GM23338 (cell line): ENCODE data around the gene SOWAHC. TPM values are rescaled to one million over a fixed set of nuclear protein-coding genes. Genes with fewer than 3 reads are reported as not detected.

Experiments
- ATAC-seq: fragments of 200-7000 bp; cut with Tn5 transposase; 3 replicates; pipeline ENCODE4 v1.9.1; 2020
- DNase-seq: peaks from one replicate; pipeline ENCODE4 v3.0.0-alpha.2; 2015; ENCODE audit warnings: low spot score
- H2AFZ ChIP-seq: fragments of 200-600 bp; sonication (generic); 2 replicates; pipeline ENCODE4 v1.8.0; 2016; ENCODE audit warnings: antibody characterized with exemption, mild to moderate bottlenecking, moderate library complexity
- H3F3A ChIP-seq: fragments of 200-600 bp; sonication (generic); replicated peaks from 2 replicates; pipeline ENCODE4 v1.8.0; 2017; ENCODE audit warnings: antibody characterized with exemption, mixed run types, low read depth
- H3K27ac ChIP-seq: fragments of 200-600 bp; sonication (generic); 2 replicates; pipeline ENCODE4 v1.6.1; 2016; ENCODE audit warnings: low read depth
- H3K27me3 ChIP-seq: fragments of 200-600 bp; sonication (generic); 2 replicates; pipeline ENCODE4 v1.8.0; 2016; ENCODE audit warnings: mild to moderate bottlenecking, mixed run types, moderate library complexity; ENCODE audit not compliant: insufficient read depth
- H3K36me3 ChIP-seq: fragments of 200-600 bp; sonication (generic); 2 replicates; pipeline ENCODE4 v1.8.0; 2016; ENCODE audit warnings: mild to moderate bottlenecking; ENCODE audit not compliant: insufficient read depth
- H3K4me1 ChIP-seq: fragments of 200-600 bp; sonication (generic); 2 replicates; pipeline ENCODE4 v1.8.0; 2016; ENCODE audit warnings: mild to moderate bottlenecking, moderate library complexity; ENCODE audit not compliant: insufficient read depth
- H3K4me2 ChIP-seq: fragments of 200-600 bp; sonication (generic); 2 replicates; pipeline ENCODE4 v1.7.1; 2017; ENCODE audit warnings: mixed run types
- H3K4me3 ChIP-seq: fragments of 200-600 bp; sonication (generic); 2 replicates; pipeline ENCODE4 v1.6.1; 2016; ENCODE audit warnings: mixed run types
- H3K79me2 ChIP-seq: fragments of 200-600 bp; sonication (generic); replicated peaks from 2 replicates; pipeline ENCODE4 v1.8.0; 2017; ENCODE audit warnings: mild to moderate bottlenecking; ENCODE audit not compliant: insufficient read depth
- H3K9me2 ChIP-seq: fragments of 200-600 bp; sonication (generic); 2 replicates; pipeline ENCODE4 v1.8.0; 2017; ENCODE audit not compliant: insufficient read depth
- H4K20me1 ChIP-seq: fragments of 200-600 bp; sonication (generic); replicated peaks from 2 replicates; pipeline ENCODE4 v1.8.0; 2017; ENCODE audit warnings: mild to moderate bottlenecking; ENCODE audit not compliant: insufficient read depth
- H3K27ac Mint-ChIP-seq: 2 replicates; pipeline ENCODE4 v1.8.0; 2020; ENCODE audit warnings: inconsistent platforms, mild to moderate bottlenecking, moderate library complexity, mixed read lengths
- H3K27me3 Mint-ChIP-seq: 3 replicates; pipeline ENCODE4 v1.8.0; 2022; ENCODE audit warnings: low read depth, mild to moderate bottlenecking, moderate library complexity, mixed read lengths, inconsistent platforms; ENCODE audit not compliant: insufficient read depth, poor library complexity
- H3K36me3 Mint-ChIP-seq: 3 replicates; pipeline ENCODE4 v1.8.0; 2021; ENCODE audit warnings: low read depth, mild to moderate bottlenecking, inconsistent platforms, moderate library complexity, mixed read lengths
- H3K4me1 Mint-ChIP-seq: 3 replicates; pipeline ENCODE4 v1.8.0; 2020; ENCODE audit warnings: mild to moderate bottlenecking, inconsistent platforms, mixed read lengths
- H3K4me3 Mint-ChIP-seq: 3 replicates; pipeline ENCODE4 v1.8.0; 2021; ENCODE audit warnings: moderate library complexity, mild to moderate bottlenecking, inconsistent platforms, mixed read lengths
- H3K9me3 Mint-ChIP-seq: 3 replicates; pipeline ENCODE4 v1.8.0; 2020; ENCODE audit warnings: moderate library complexity, mild to moderate bottlenecking, inconsistent platforms, mixed read lengths
- CREB1 ChIP-seq: fragments of 250-450 bp; sonication (Bioruptor Pico); IDR thresholded peaks from 2 replicates; pipeline ENCODE4 v1.5.0; 2020; ENCODE audit warnings: low read depth, mild to moderate bottlenecking, moderate library complexity
- ETS1 ChIP-seq: IDR thresholded peaks from 2 replicates; pipeline ENCODE4 v1.6.1; 2016; ENCODE audit warnings: antibody characterized with exemption
- EZH2 ChIP-seq: fragments of 200-600 bp; sonication (generic); IDR thresholded peaks from one replicate; pipeline ENCODE4 v1.8.0; 2017; ENCODE audit warnings: antibody characterized with exemption, mild to moderate bottlenecking, low read depth; ENCODE audit not compliant: unreplicated experiment
- JUNB ChIP-seq: IDR thresholded peaks from one replicate; pipeline ENCODE4 v1.6.1; 2016; ENCODE audit warnings: antibody characterized with exemption; ENCODE audit not compliant: unreplicated experiment
- NANOG ChIP-seq: IDR thresholded peaks from 2 replicates; pipeline ENCODE4 v1.6.1; 2016; ENCODE audit warnings: antibody characterized with exemption, borderline replicate concordance
- POLR2AphosphoS5 ChIP-seq: IDR thresholded peaks from 2 replicates; pipeline ENCODE4 v1.6.1; 2016; ENCODE audit warnings: antibody characterized with exemption, low read depth
- STAT1 ChIP-seq: IDR thresholded peaks from one replicate; pipeline ENCODE4 v1.6.1; 2016; ENCODE audit warnings: antibody characterized with exemption; ENCODE audit not compliant: unreplicated experiment
- ZNF114 ChIP-seq: fragments of 250-450 bp; sonication (Bioruptor Pico); IDR thresholded peaks from 2 replicates; pipeline ENCODE4 v1.5.0; 2020; ENCODE audit warnings: mild to moderate bottlenecking, moderate library complexity
- ZNF331 ChIP-seq: fragments of 250-450 bp; sonication (Bioruptor Pico); IDR thresholded peaks from 2 replicates; pipeline ENCODE4 v1.5.0; 2020; ENCODE audit warnings: low read depth, mild to moderate bottlenecking, moderate library complexity
- ZNF462 ChIP-seq: fragments of 250-450 bp; sonication (Bioruptor Pico); IDR thresholded peaks from 2 replicates; pipeline ENCODE4 v1.5.0; 2020; ENCODE audit warnings: mild to moderate bottlenecking, moderate library complexity
- polyA plus RNA-seq: library from polyadenylated mRNA; unstranded; fragments of >200 nt; fragmentation: Nextera tagmentation; extraction: Ambion mirVana; gene quantifications from 2 replicates; pipeline ENCODE4 v1.2.1, GENCODE V29; 2016
- total RNA-seq: library from RNA; depleted of rRNA; stranded (reverse); fragments of >200 nt; shearing (Covaris generic); gene quantifications from 2 replicates; pipeline ENCODE4 v1.2.3, GENCODE V29; 2014
- TF ChIP-seq, protein P1 (sequence below): IDR thresholded peaks from one replicate; pipeline ENCODE4 v1.6.1; 2018; ENCODE audit warnings: antibody characterized with exemption; ENCODE audit not compliant: unreplicated experiment

Gene SOWAHC
- total and polyA plus RNA-seq, 2 experiments from 2014 or later: 7.4 to 26.3 TPM

GRCh38 chr2:109623923-109624322, 9.8 kb downstream of the SOWAHC start:
- Mint-ChIP-seq H3K4me3 (no peak overlapping the region), H3K27me3 (peaks cover 5% of the 10 kb centered on the region), H3K27ac (no peak overlapping the region), H3K36me3 (no peaks in the 10 kb centered on the region), H3K4me1 (no peaks in the 10 kb centered on the region), H3K9me3 (no peaks in the 10 kb centered on the region)
- no peak overlapping the region for H3K4me2 ChIP-seq
- H2AFZ ChIP-seq: no peak overlapping the region
- H4K20me1 ChIP-seq: no peaks in the 10 kb centered on the region; the same call in none of the 2 replicates
- H3K4me1 ChIP-seq: no peaks in the 10 kb centered on the region
- ATAC-seq (no peak), DNase-seq (no peak)
- H3K79me2 ChIP-seq: no peaks in the 10 kb centered on the region
- no peaks in the 10 kb centered on the region for H3F3A ChIP-seq
- no peak overlapping the region for H3K27ac ChIP-seq
- no peak overlapping the region for H3K4me3 ChIP-seq
- no peaks in the 10 kb centered on the region for H3K36me3 ChIP-seq
- no peaks in the 10 kb centered on the region for H3K9me2 ChIP-seq
- no peak for TF ChIP-seq JUNB
- no peak for TF ChIP-seq NANOG
- no peak for TF ChIP-seq ZNF462 (CRISPR knock-in tag)
- TF ChIP-seq ETS1: no peak
- TF ChIP-seq STAT1: no peak
- no peaks in the 10 kb centered on the region for H3K27me3 ChIP-seq

DNA sequence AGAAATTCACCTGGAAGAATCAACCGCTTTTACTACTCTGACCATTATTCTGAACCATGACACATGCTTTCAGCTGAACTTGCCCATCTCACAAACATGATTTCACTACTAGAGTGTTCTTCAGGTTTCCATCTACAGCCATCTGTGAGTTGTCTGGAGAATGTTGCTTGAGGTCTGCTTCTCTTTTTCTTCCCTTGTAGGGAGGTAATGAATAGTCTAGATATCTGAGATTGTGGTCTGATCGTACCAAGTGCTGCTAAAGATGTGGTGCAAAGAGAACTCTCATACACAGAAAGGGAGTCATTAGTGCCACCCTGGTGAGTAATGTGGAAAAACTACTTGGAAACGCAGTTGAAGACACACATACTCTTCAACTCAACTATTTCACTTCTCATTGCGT, 10.2 kb downstream of the SOWAHC start:
- no peaks in the 10 kb centered on the region for H3K27me3 ChIP-seq
- Mint-ChIP-seq H3K9me3 (no peaks in the 10 kb centered on the region), H3K27ac (no peak overlapping the region), H3K36me3 (no peaks in the 10 kb centered on the region), H3K27me3 (peaks cover 5% of the 10 kb centered on the region), H3K4me1 (no peaks in the 10 kb centered on the region), H3K4me3 (no peak overlapping the region)
- H3K4me2 ChIP-seq: no peak overlapping the region
- H2AFZ ChIP-seq: no peak overlapping the region
- H3K79me2 ChIP-seq: no peaks in the 10 kb centered on the region
- no peaks in the 10 kb centered on the region; the same call in none of the 2 replicates for H4K20me1 ChIP-seq
- ATAC-seq (no peak), DNase-seq (no peak)
- H3K9me2 ChIP-seq: no peaks in the 10 kb centered on the region
- no peaks in the 10 kb centered on the region for H3K36me3 ChIP-seq
- H3K4me1 ChIP-seq: no peaks in the 10 kb centered on the region
- H3K27ac ChIP-seq: no peak overlapping the region
- H3K4me3 ChIP-seq: no peak overlapping the region
- no peaks in the 10 kb centered on the region for H3F3A ChIP-seq
- TF ChIP-seq ZNF331 (CRISPR knock-in tag) (no peak), STAT1 (no peak), JUNB (no peak), POLR2AphosphoS5 (no peak), EZH2 (no peak), ZNF114 (CRISPR knock-in tag) (no peak), CREB1 (CRISPR knock-in tag) (no peak), NANOG (no peak)
- TF ChIP-seq, protein P1, sequence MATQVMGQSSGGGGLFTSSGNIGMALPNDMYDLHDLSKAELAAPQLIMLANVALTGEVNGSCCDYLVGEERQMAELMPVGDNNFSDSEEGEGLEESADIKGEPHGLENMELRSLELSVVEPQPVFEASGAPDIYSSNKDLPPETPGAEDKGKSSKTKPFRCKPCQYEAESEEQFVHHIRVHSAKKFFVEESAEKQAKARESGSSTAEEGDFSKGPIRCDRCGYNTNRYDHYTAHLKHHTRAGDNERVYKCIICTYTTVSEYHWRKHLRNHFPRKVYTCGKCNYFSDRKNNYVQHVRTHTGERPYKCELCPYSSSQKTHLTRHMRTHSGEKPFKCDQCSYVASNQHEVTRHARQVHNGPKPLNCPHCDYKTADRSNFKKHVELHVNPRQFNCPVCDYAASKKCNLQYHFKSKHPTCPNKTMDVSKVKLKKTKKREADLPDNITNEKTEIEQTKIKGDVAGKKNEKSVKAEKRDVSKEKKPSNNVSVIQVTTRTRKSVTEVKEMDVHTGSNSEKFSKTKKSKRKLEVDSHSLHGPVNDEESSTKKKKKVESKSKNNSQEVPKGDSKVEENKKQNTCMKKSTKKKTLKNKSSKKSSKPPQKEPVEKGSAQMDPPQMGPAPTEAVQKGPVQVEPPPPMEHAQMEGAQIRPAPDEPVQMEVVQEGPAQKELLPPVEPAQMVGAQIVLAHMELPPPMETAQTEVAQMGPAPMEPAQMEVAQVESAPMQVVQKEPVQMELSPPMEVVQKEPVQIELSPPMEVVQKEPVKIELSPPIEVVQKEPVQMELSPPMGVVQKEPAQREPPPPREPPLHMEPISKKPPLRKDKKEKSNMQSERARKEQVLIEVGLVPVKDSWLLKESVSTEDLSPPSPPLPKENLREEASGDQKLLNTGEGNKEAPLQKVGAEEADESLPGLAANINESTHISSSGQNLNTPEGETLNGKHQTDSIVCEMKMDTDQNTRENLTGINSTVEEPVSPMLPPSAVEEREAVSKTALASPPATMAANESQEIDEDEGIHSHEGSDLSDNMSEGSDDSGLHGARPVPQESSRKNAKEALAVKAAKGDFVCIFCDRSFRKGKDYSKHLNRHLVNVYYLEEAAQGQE: no peak
